Chondrocyte (in vitro differentiated cells): ENCODE results near the gene HOXB2. TPM values are rescaled to one million over a fixed set of nuclear protein-coding genes. Genes with fewer than 3 reads are reported as not detected.

ENCODE experiments used
- DNase-seq: peaks from one replicate; pipeline ENCODE4 v3.0.0; 2021; ENCODE audit warnings: mixed read lengths, low spot score
- H3K27ac Mint-ChIP-seq: one replicate; pipeline ENCODE4 v1.8.0; 2021; ENCODE audit warnings: mild to moderate bottlenecking, moderate library complexity, mixed read lengths; ENCODE audit not compliant: unreplicated experiment
- H3K27me3 Mint-ChIP-seq: 2 replicates; pipeline ENCODE4 v1.8.0; 2021; ENCODE audit warnings: low read depth, mixed read lengths
- H3K36me3 Mint-ChIP-seq: 2 replicates; pipeline ENCODE4 v1.8.0; 2021; ENCODE audit warnings: low read depth, mixed read lengths
- H3K4me1 Mint-ChIP-seq: 2 replicates; pipeline ENCODE4 v1.8.0; 2021; ENCODE audit warnings: low read depth, mild to moderate bottlenecking, mixed read lengths
- H3K4me3 Mint-ChIP-seq: one replicate; pipeline ENCODE4 v1.8.0; 2021; ENCODE audit warnings: mild to moderate bottlenecking, moderate library complexity, mixed read lengths; ENCODE audit not compliant: unreplicated experiment
- H3K9me3 Mint-ChIP-seq: 2 replicates; pipeline ENCODE4 v1.8.0; 2021; ENCODE audit warnings: low read depth, mixed read lengths
- total RNA-seq: library from RNA; stranded (reverse); gene quantifications from 3 replicates; pipeline ENCODE4 v1.2.1, GENCODE V29; 2021
- TF ChIP-seq, protein P1 (sequence below): fragments of 200-600 bp; sonication (generic); IDR thresholded peaks from 2 replicates; pipeline ENCODE4 v1.5.0; 2021; ENCODE audit warnings: antibody characterized with exemption, mild to moderate bottlenecking, moderate library complexity

Gene HOXB2
- total RNA-seq, 1 donor from 2014 or later = 0.72 TPM

- Mint-ChIP-seq H3K27me3 (peaks cover 86% of the 10 kb centered on the region), H3K36me3 (no peaks in the 10 kb centered on the region), H3K27ac (no peak overlapping the region), H3K9me3 (no peaks in the 10 kb centered on the region), H3K4me1 (peaks cover 10% of the 10 kb centered on the region), H3K4me3 (no peak overlapping the region)
- no peak for DNase-seq
- TF ChIP-seq, protein P1, sequence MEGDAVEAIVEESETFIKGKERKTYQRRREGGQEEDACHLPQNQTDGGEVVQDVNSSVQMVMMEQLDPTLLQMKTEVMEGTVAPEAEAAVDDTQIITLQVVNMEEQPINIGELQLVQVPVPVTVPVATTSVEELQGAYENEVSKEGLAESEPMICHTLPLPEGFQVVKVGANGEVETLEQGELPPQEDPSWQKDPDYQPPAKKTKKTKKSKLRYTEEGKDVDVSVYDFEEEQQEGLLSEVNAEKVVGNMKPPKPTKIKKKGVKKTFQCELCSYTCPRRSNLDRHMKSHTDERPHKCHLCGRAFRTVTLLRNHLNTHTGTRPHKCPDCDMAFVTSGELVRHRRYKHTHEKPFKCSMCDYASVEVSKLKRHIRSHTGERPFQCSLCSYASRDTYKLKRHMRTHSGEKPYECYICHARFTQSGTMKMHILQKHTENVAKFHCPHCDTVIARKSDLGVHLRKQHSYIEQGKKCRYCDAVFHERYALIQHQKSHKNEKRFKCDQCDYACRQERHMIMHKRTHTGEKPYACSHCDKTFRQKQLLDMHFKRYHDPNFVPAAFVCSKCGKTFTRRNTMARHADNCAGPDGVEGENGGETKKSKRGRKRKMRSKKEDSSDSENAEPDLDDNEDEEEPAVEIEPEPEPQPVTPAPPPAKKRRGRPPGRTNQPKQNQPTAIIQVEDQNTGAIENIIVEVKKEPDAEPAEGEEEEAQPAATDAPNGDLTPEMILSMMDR = no peak
Measured at GRCh38 chr17:48555258-48556228, 10.6 kb upstream of the HOXB2 start.

GRCh38 chr17:48554412-48555257 is 9.7 kb upstream of the HOXB2 start:
- Mint-ChIP-seq H3K4me1 (peaks cover 10% of the 10 kb centered on the region), H3K4me3 (peak overlapping the region; percentile 47), H3K27ac (no peak overlapping the region), H3K9me3 (no peaks in the 10 kb centered on the region), H3K27me3 (peaks cover 84% of the 10 kb centered on the region), H3K36me3 (no peaks in the 10 kb centered on the region)
- no peak for DNase-seq
- TF ChIP-seq, protein P1 = no peak

DNA sequence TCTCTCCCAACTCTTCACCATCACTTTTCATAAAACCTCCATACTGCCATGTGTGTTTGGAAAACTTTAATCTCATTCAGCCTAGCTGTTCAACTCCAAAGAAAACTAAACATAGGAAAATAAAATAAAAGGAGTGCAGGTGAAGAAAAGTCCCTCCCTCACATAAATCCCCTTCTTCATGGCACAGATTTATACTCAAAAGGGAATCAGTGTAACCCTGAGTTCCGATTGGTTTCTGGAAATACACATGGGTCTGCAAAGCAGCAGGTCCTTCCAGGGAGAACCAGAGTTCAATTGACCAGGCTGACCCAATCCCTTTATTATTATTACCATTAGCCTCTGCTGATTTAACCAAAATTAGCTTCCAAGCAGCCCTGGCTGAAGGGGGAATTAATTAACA is 8.9 kb upstream of the HOXB2 start:
- TF ChIP-seq, protein P1 = no peak
- Mint-ChIP-seq H3K4me3 (no peak overlapping the region), H3K27ac (no peak overlapping the region), H3K9me3 (no peaks in the 10 kb centered on the region), H3K36me3 (no peaks in the 10 kb centered on the region), H3K4me1 (peaks cover 10% of the 10 kb centered on the region), H3K27me3 (peaks cover 80% of the 10 kb centered on the region)
- no peak for DNase-seq

- Mint-ChIP-seq H3K27me3 (peaks cover 77% of the 10 kb centered on the region), H3K4me3 (no peak overlapping the region), H3K27ac (no peak overlapping the region), H3K36me3 (no peaks in the 10 kb centered on the region), H3K4me1 (peaks cover 10% of the 10 kb centered on the region), H3K9me3 (no peaks in the 10 kb centered on the region)
- no peak for DNase-seq
- TF ChIP-seq, protein P1 = no peak
Measured at GRCh38 chr17:48553190-48553547, 8.3 kb upstream of the HOXB2 start.

- TF ChIP-seq, protein P1 = no peak
- DNase-seq = no peak
- Mint-ChIP-seq H3K27ac (no peak overlapping the region), H3K9me3 (no peaks in the 10 kb centered on the region), H3K4me1 (peaks cover 10% of the 10 kb centered on the region), H3K27me3 (peaks cover 77% of the 10 kb centered on the region), H3K36me3 (no peaks in the 10 kb centered on the region), H3K4me3 (no peak overlapping the region)
Measured at GRCh38 chr17:48552466-48553189, 7.7 kb upstream of the HOXB2 start.
